Measurements from ENCODE around the gene PLEKHM1.
A peak's percentile ranks its signal among the peaks of the same experiment; 100 is the strongest.

DNA sequence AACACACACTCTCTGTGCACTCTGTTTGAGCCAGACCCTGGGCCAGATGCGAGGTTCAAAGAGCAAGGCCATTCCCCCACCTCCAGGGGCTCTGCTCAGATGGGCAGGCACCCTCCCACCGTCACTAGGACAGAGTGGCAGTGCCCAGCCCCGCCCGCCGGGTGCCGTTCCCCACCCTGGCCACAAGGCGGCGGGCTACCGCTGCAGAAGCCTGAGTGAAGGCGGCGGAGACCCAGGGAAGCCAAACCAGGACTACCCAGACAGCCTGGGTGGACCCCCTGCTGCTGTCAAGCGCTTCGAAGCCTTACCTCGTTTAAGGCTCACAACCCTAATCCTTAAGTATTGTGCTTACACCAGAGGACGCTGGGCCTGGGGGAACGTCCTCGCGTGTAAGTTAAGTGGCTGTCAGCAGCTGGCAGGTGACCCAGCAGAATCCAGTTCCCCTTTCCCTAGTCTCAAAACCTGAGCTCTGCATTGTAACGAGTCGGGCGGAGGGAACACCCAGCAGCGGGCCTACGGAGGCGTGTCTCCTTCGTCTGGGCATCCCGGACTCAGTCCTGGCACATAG, 62.4 kb downstream of the PLEKHM1 start:
- TF ChIP-seq POLR2AphosphoS5 (IDR thresholded peaks at IDR 0.05; ENCODE audit: low read depth, low read length): no peak
- TF ChIP-seq, protein P1, sequence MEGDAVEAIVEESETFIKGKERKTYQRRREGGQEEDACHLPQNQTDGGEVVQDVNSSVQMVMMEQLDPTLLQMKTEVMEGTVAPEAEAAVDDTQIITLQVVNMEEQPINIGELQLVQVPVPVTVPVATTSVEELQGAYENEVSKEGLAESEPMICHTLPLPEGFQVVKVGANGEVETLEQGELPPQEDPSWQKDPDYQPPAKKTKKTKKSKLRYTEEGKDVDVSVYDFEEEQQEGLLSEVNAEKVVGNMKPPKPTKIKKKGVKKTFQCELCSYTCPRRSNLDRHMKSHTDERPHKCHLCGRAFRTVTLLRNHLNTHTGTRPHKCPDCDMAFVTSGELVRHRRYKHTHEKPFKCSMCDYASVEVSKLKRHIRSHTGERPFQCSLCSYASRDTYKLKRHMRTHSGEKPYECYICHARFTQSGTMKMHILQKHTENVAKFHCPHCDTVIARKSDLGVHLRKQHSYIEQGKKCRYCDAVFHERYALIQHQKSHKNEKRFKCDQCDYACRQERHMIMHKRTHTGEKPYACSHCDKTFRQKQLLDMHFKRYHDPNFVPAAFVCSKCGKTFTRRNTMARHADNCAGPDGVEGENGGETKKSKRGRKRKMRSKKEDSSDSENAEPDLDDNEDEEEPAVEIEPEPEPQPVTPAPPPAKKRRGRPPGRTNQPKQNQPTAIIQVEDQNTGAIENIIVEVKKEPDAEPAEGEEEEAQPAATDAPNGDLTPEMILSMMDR (IDR thresholded peaks at IDR 0.05): peak; percentile 96
- TF ChIP-seq, protein P2, sequence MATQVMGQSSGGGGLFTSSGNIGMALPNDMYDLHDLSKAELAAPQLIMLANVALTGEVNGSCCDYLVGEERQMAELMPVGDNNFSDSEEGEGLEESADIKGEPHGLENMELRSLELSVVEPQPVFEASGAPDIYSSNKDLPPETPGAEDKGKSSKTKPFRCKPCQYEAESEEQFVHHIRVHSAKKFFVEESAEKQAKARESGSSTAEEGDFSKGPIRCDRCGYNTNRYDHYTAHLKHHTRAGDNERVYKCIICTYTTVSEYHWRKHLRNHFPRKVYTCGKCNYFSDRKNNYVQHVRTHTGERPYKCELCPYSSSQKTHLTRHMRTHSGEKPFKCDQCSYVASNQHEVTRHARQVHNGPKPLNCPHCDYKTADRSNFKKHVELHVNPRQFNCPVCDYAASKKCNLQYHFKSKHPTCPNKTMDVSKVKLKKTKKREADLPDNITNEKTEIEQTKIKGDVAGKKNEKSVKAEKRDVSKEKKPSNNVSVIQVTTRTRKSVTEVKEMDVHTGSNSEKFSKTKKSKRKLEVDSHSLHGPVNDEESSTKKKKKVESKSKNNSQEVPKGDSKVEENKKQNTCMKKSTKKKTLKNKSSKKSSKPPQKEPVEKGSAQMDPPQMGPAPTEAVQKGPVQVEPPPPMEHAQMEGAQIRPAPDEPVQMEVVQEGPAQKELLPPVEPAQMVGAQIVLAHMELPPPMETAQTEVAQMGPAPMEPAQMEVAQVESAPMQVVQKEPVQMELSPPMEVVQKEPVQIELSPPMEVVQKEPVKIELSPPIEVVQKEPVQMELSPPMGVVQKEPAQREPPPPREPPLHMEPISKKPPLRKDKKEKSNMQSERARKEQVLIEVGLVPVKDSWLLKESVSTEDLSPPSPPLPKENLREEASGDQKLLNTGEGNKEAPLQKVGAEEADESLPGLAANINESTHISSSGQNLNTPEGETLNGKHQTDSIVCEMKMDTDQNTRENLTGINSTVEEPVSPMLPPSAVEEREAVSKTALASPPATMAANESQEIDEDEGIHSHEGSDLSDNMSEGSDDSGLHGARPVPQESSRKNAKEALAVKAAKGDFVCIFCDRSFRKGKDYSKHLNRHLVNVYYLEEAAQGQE (IDR thresholded peaks at IDR 0.05; ENCODE audit: insufficient read depth in 1 of 2, low read depth in 2 of 2, low read length in 1 of 2): no peak

Measured in Panc1 (cell line).